ENCODE data around the gene MAML3. TPM values are rescaled to one million over a fixed set of nuclear protein-coding genes. Genes with fewer than 3 reads are reported as not detected.

Gene MAML3
- polyA plus RNA-seq, 1 donor (not counting 4 experiments of a cell fraction or from before 2014, with no cell fraction given): 0.68 TPM

DNA sequence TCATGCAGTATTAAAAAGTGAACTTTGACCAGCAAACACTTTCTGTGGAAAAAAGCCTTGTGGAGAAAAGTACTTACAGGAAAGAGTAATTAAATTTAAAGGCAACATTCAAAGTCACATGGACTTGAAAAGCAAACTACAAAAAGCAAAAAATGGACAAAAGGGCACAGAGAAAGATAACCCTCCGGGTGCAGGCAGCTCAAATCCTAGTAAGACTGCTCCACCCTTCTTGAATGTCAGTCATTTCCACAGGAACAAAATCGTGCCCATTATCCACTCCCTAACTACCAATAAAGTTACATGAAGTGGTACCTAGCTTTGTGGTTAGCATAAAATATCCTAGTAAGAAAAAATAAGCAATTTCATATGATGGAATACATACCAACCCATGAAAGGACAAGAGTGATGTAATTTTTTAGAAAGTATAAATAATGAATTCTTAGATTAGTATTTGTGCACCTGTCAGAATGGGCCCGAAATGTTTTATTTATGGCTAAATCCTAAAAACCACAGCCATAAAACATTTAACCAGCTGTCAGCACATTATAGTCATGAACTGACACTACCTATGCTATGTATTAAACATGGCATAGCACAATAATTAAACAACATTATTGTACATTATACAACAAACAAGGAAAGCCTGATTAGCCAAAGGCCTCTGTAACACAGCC, 43.3 kb downstream of the MAML3 start:
- DNase-seq (ENCODE audit: low read depth, low spot score) (no peak), FAIRE-seq (no peak)
- H3K4me2 ChIP-seq (ENCODE audit: control insufficient read depth, extremely low read depth, insufficient read depth, low read depth, low read length): no peak overlapping the region

DNA sequence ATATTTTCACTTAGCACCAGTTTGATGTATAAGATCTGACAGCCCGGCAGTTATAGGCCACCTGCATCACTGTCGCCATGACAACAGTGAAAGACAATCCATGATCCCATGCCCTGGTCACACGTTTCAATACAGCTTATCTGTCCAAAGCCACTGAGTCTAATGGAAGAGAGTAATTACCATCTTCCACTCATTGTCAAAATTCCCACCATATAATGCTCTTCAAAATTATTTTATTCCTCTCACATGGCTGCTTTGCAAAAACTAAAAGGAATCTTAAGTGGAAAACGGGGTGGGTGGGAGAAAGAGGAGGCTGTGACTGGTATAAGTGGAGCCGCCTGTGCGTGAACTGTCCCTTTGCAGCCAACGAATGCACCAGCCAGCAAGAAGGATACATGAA, 44.2 kb downstream of the MAML3 start:
- Histone ChIP-seq H3K9me3 (ENCODE audit: control insufficient read depth, low read depth, low read length) (no peaks in the 10 kb centered on the region), H3K4me2 (ENCODE audit: control insufficient read depth, extremely low read depth, insufficient read depth, low read depth, low read length) (no peak overlapping the region), H3K79me2 (ENCODE audit: control insufficient read depth, insufficient read depth, low read length) (no peaks in the 10 kb centered on the region), H3K4me1 (ENCODE audit: control insufficient read depth, extremely low read depth, insufficient read depth, low read length) (no peaks in the 10 kb centered on the region), H3K9me1 (ENCODE audit: control insufficient read depth, extremely low read depth, insufficient read depth, low read length) (no peaks in the 10 kb centered on the region), H2AFZ (ENCODE audit: control insufficient read depth, low read length) (no peak overlapping the region), H3K9ac (ENCODE audit: control insufficient read depth, extremely low read depth, insufficient read depth, low read length) (no peak overlapping the region), H3K27ac (ENCODE audit: control insufficient read depth, insufficient read depth, low read length) (no peak overlapping the region), H3K4me3 (ENCODE audit: control insufficient read depth in 2 of 3, extremely low read depth in 1 of 3, insufficient read depth in 2 of 3, low read depth in 1 of 3, low read length in 3 of 3) (no peak overlapping the region), H3K27me3 (ENCODE audit: control insufficient read depth, extremely low read depth, insufficient read depth, low read length) (no peaks in the 10 kb centered on the region), H3K36me3 (ENCODE audit: control insufficient read depth in 2 of 2, extremely low read depth in 1 of 2, insufficient read depth in 2 of 2, low read length in 2 of 2) (no peaks in the 10 kb centered on the region), H4K20me1 (ENCODE audit: control insufficient read depth, extremely low read depth, insufficient read depth, low read length) (no peaks in the 10 kb centered on the region)
- dilution Hi-C loops (cut with MboI; ENCODE audit: extremely low pct_ligation_motif_present, low sequenced_read_pairs): no loop called here
- DNase-seq (ENCODE audit: low read depth, low spot score) (no peak), FAIRE-seq (no peak)
- no peak for TF ChIP-seq EZH2 (IDR thresholded peaks at IDR 0.05; ENCODE audit: low read length)
- TF ChIP-seq, protein P1, sequence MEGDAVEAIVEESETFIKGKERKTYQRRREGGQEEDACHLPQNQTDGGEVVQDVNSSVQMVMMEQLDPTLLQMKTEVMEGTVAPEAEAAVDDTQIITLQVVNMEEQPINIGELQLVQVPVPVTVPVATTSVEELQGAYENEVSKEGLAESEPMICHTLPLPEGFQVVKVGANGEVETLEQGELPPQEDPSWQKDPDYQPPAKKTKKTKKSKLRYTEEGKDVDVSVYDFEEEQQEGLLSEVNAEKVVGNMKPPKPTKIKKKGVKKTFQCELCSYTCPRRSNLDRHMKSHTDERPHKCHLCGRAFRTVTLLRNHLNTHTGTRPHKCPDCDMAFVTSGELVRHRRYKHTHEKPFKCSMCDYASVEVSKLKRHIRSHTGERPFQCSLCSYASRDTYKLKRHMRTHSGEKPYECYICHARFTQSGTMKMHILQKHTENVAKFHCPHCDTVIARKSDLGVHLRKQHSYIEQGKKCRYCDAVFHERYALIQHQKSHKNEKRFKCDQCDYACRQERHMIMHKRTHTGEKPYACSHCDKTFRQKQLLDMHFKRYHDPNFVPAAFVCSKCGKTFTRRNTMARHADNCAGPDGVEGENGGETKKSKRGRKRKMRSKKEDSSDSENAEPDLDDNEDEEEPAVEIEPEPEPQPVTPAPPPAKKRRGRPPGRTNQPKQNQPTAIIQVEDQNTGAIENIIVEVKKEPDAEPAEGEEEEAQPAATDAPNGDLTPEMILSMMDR (optimal IDR thresholded peaks at IDR 0.05 in 1 of 3, IDR thresholded peaks at IDR 0.05 in 1 of 3, conservative IDR thresholded peaks at IDR 0.05 in 1 of 3; ENCODE audit: extremely low read depth in 1 of 3, insufficient read depth in 2 of 3, low read length in 3 of 3): no peak

More for the DNA sequence above, 43.3 kb downstream of the MAML3 start:
- dilution Hi-C loops (cut with MboI; ENCODE audit: extremely low pct_ligation_motif_present, low sequenced_read_pairs): no loop called here
- H3K27ac ChIP-seq (ENCODE audit: control insufficient read depth, insufficient read depth, low read length): no peak overlapping the region
- TF ChIP-seq EZH2 (IDR thresholded peaks at IDR 0.05; ENCODE audit: low read length): no peak
- TF ChIP-seq, protein P1 (optimal IDR thresholded peaks at IDR 0.05 in 1 of 3, IDR thresholded peaks at IDR 0.05 in 1 of 3, conservative IDR thresholded peaks at IDR 0.05 in 1 of 3; ENCODE audit: extremely low read depth in 1 of 3, insufficient read depth in 2 of 3, low read length in 3 of 3): no peak
- H3K9ac ChIP-seq (ENCODE audit: control insufficient read depth, extremely low read depth, insufficient read depth, low read length): no peak overlapping the region
- no peaks in the 10 kb centered on the region for H3K9me3 ChIP-seq (ENCODE audit: control insufficient read depth, low read depth, low read length)
- H3K27me3 ChIP-seq (ENCODE audit: control insufficient read depth, extremely low read depth, insufficient read depth, low read length): no peaks in the 10 kb centered on the region
- H3K4me3 ChIP-seq (ENCODE audit: control insufficient read depth in 2 of 3, extremely low read depth in 1 of 3, insufficient read depth in 2 of 3, low read depth in 1 of 3, low read length in 3 of 3): no peak overlapping the region
- no peaks in the 10 kb centered on the region for H3K36me3 ChIP-seq (ENCODE audit: control insufficient read depth in 2 of 2, extremely low read depth in 1 of 2, insufficient read depth in 2 of 2, low read length in 2 of 2)
- H2AFZ ChIP-seq (ENCODE audit: control insufficient read depth, low read length): no peak overlapping the region
- H4K20me1 ChIP-seq (ENCODE audit: control insufficient read depth, extremely low read depth, insufficient read depth, low read length): no peaks in the 10 kb centered on the region
- no peaks in the 10 kb centered on the region for H3K4me1 ChIP-seq (ENCODE audit: control insufficient read depth, extremely low read depth, insufficient read depth, low read length)
- no peaks in the 10 kb centered on the region for H3K9me1 ChIP-seq (ENCODE audit: control insufficient read depth, extremely low read depth, insufficient read depth, low read length)
- no peaks in the 10 kb centered on the region for H3K79me2 ChIP-seq (ENCODE audit: control insufficient read depth, insufficient read depth, low read length)
